WTC11 (cell line): Measurements from ENCODE around the gene PDSS1.

Experiments
- ATF2 ChIP-seq: sonication (generic); formaldehyde crosslinking; IDR thresholded peaks from 2 replicates; pipeline ENCODE4 v1.8.1; 2022; ENCODE audit warnings: low read depth, missing genetic modification reagents, borderline replicate concordance
- EMX1 ChIP-seq: fragments of 250-450 bp; sonication (Bioruptor Pico); IDR thresholded peaks from 2 replicates; pipeline ENCODE4 v1.8.0; 2021; ENCODE audit warnings: mild to moderate bottlenecking
- HMGXB4 ChIP-seq: sonication (generic); formaldehyde crosslinking; IDR thresholded peaks from 2 replicates; pipeline ENCODE4 v1.8.1; 2023; ENCODE audit warnings: mild to moderate bottlenecking, moderate library complexity, missing genetic modification reagents
- IRF1 ChIP-seq: sonication (generic); formaldehyde crosslinking; IDR thresholded peaks from 2 replicates; pipeline ENCODE4 v1.8.0; 2023; ENCODE audit warnings: missing genetic modification reagents
- NR3C1 ChIP-seq: sonication (generic); formaldehyde crosslinking; conservative IDR thresholded peaks from 2 replicates; pipeline ENCODE4 v1.8.1; 2023; ENCODE audit warnings: low read depth, mild to moderate bottlenecking, missing genetic modification reagents
- STAT6 ChIP-seq: sonication (generic); formaldehyde crosslinking; conservative IDR thresholded peaks from 2 replicates; pipeline ENCODE4 v1.8.1; 2023; ENCODE audit warnings: mild to moderate bottlenecking, low read depth, missing genetic modification reagents, moderate library complexity
- TEAD4 ChIP-seq: sonication (generic); formaldehyde crosslinking; IDR thresholded peaks from 2 replicates; pipeline ENCODE4 v1.8.0; 2022; ENCODE audit warnings: mild to moderate bottlenecking, missing genetic modification reagents
- ZNF121 ChIP-seq: sonication (generic); formaldehyde crosslinking; IDR thresholded peaks from 2 replicates; pipeline ENCODE4 v1.8.0; 2023; ENCODE audit warnings: missing genetic modification reagents
- ZNF263 ChIP-seq: sonication (generic); formaldehyde crosslinking; IDR thresholded peaks from 2 replicates; pipeline ENCODE4 v1.8.1; 2022; ENCODE audit warnings: low read depth, mild to moderate bottlenecking, moderate library complexity, missing genetic modification reagents
- TF ChIP-seq, protein P1 (sequence below): fragments of 200-600 bp; IDR thresholded peaks from 2 replicates; pipeline ENCODE4 v1.8.0; 2022; ENCODE audit warnings: antibody characterized with exemption
- TF ChIP-seq, protein P2 (sequence below): sonication (generic); formaldehyde crosslinking; IDR thresholded peaks from 2 replicates; pipeline ENCODE4 v1.8.0; 2022; ENCODE audit warnings: missing genetic modification reagents
- TF ChIP-seq, protein P3 (sequence below): sonication (generic); formaldehyde crosslinking; IDR thresholded peaks from 2 replicates; pipeline ENCODE4 v1.8.1; 2022; ENCODE audit warnings: mild to moderate bottlenecking, missing genetic modification reagents, moderate library complexity, borderline replicate concordance

DNA sequence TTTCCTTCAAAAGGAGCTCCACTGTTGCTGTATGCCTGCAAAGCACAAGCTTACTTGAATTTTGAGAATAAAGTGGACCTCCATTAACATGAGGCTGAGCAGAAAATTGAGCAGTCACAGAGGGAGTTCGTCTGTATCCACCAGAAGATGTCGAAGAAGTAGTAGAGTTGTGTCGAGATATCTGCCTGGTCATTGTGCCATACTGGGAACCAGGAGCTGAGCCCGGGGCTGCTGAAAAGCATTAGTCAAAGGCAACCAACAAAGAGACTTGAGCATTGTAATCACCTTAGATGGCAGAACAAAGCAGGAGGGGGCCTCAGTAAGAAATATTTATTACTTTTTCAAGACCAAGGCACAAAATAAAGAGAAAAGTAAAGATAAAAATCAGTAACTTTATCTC is 61.5 kb downstream of the PDSS1 start:
- TF ChIP-seq, protein P1, sequence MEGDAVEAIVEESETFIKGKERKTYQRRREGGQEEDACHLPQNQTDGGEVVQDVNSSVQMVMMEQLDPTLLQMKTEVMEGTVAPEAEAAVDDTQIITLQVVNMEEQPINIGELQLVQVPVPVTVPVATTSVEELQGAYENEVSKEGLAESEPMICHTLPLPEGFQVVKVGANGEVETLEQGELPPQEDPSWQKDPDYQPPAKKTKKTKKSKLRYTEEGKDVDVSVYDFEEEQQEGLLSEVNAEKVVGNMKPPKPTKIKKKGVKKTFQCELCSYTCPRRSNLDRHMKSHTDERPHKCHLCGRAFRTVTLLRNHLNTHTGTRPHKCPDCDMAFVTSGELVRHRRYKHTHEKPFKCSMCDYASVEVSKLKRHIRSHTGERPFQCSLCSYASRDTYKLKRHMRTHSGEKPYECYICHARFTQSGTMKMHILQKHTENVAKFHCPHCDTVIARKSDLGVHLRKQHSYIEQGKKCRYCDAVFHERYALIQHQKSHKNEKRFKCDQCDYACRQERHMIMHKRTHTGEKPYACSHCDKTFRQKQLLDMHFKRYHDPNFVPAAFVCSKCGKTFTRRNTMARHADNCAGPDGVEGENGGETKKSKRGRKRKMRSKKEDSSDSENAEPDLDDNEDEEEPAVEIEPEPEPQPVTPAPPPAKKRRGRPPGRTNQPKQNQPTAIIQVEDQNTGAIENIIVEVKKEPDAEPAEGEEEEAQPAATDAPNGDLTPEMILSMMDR: no peak
- no peak for TF ChIP-seq HMGXB4
- no peak for TF ChIP-seq ZNF121 (CRISPR knock-in tag)
- TF ChIP-seq, protein P2, sequence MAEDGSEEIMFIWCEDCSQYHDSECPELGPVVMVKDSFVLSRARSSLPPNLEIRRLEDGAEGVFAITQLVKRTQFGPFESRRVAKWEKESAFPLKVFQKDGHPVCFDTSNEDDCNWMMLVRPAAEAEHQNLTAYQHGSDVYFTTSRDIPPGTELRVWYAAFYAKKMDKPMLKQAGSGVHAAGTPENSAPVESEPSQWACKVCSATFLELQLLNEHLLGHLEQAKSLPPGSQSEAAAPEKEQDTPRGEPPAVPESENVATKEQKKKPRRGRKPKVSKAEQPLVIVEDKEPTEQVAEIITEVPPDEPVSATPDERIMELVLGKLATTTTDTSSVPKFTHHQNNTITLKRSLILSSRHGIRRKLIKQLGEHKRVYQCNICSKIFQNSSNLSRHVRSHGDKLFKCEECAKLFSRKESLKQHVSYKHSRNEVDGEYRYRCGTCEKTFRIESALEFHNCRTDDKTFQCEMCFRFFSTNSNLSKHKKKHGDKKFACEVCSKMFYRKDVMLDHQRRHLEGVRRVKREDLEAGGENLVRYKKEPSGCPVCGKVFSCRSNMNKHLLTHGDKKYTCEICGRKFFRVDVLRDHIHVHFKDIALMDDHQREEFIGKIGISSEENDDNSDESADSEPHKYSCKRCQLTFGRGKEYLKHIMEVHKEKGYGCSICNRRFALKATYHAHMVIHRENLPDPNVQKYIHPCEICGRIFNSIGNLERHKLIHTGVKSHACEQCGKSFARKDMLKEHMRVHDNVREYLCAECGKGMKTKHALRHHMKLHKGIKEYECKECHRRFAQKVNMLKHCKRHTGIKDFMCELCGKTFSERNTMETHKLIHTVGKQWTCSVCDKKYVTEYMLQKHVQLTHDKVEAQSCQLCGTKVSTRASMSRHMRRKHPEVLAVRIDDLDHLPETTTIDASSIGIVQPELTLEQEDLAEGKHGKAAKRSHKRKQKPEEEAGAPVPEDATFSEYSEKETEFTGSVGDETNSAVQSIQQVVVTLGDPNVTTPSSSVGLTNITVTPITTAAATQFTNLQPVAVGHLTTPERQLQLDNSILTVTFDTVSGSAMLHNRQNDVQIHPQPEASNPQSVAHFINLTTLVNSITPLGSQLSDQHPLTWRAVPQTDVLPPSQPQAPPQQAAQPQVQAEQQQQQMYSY (CRISPR knock-in tag): no peak
- no peak for TF ChIP-seq TEAD4 (CRISPR knock-in tag)
- no peak for TF ChIP-seq EMX1 (CRISPR knock-in tag)
- TF ChIP-seq STAT6 (CRISPR knock-in tag): no peak
- no peak for TF ChIP-seq NR3C1 (CRISPR knock-in tag)
- no peak for TF ChIP-seq ZNF263 (CRISPR knock-in tag)
- TF ChIP-seq, protein P3, sequence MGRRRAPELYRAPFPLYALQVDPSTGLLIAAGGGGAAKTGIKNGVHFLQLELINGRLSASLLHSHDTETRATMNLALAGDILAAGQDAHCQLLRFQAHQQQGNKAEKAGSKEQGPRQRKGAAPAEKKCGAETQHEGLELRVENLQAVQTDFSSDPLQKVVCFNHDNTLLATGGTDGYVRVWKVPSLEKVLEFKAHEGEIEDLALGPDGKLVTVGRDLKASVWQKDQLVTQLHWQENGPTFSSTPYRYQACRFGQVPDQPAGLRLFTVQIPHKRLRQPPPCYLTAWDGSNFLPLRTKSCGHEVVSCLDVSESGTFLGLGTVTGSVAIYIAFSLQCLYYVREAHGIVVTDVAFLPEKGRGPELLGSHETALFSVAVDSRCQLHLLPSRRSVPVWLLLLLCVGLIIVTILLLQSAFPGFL (CRISPR knock-in tag): no peak
- no peak for TF ChIP-seq IRF1
- TF ChIP-seq ATF2: no peak
